ENCODE data around the gene KIAA1755. TPM values are rescaled to one million over a fixed set of nuclear protein-coding genes. Genes with fewer than 3 reads are reported as not detected.

Gene KIAA1755
- total and polyA plus RNA-seq, 11 donors: 2.1 to 6.7 (median 3.5) TPM

- Histone ChIP-seq H3K4me1 (peaks cover 0 to 43% (median 18%) of the 10 kb centered on the region in 12 donors), H3K36me3 (no peaks in the 10 kb centered on the region), H3K4me3 (no peak overlapping the region), H3K27me3 (no peaks in the 10 kb centered on the region), H3K27ac (no peak overlapping the region), H3K9me3 (no peaks in the 10 kb centered on the region)
- ATAC-seq (no peak), DNase-seq (no peak)
- 91 to 96% (median 92%) methylated on average over 3 of the region's 3 CpGs for WGBS, 4 donors
- intact Hi-C loops (cut with DNase I): no loop called here
- TF ChIP-seq CTCF (IDR thresholded peaks at IDR 0.05): no peak
- TF ChIP-seq POLR2A (IDR thresholded peaks at IDR 0.05): no peak
These were observed 8.5 kb upstream of the KIAA1755 start for GRCh38 chr20:38269040-38269439.

- Histone ChIP-seq H3K36me3 (no peaks in the 10 kb centered on the region), H3K9me3 (no peaks in the 10 kb centered on the region), H3K4me3 (no peak overlapping the region), H3K27ac (peak overlapping the region in 3 of 12 donors; percentile 19 to 49 (median 37)), H3K27me3 (no peaks in the 10 kb centered on the region), H3K4me1 (peaks cover 0 to 43% (median 18%) of the 10 kb centered on the region in 12 donors)
- ATAC-seq (no peak), DNase-seq (no peak)
- intact Hi-C loops (cut with DNase I): no loop called here
- WGBS, 4 donors: 70 to 83% (median 78%) methylated on average over 5 of the region's 5 CpGs
- no peak for TF ChIP-seq POLR2A (IDR thresholded peaks at IDR 0.05)
- TF ChIP-seq CTCF (IDR thresholded peaks at IDR 0.05): no peak
These were observed 7.5 kb upstream of the KIAA1755 start for GRCh38 chr20:38267901-38268514.

GRCh38 chr20:38267296-38267695 is 6.8 kb upstream of the KIAA1755 start:
- no peak for TF ChIP-seq POLR2A (IDR thresholded peaks at IDR 0.05)
- TF ChIP-seq CTCF (IDR thresholded peaks at IDR 0.05): no peak
- H3K36me3 ChIP-seq: no peaks in the 10 kb centered on the region
- H3K4me1 ChIP-seq: peaks cover 0 to 43% (median 17%) of the 10 kb centered on the region in 12 donors
- peaks cover 0 to 2% (median 0%) of the 10 kb centered on the region in 9 donors for H3K27me3 ChIP-seq
- no peak for ATAC-seq
- WGBS, 4 donors: 55 to 70% (median 68%) methylated on average over 2 of the region's 2 CpGs
- peak overlapping the region in 4 of 12 donors; percentile 14 to 49 (median 32) for H3K27ac ChIP-seq
- DNase-seq: no peak
- intact Hi-C loops (cut with DNase I): no loop called here
- H3K9me3 ChIP-seq: no peaks in the 10 kb centered on the region
- H3K4me3 ChIP-seq: no peak overlapping the region

- Histone ChIP-seq H3K36me3 (no peaks in the 10 kb centered on the region), H3K4me1 (peaks cover 0 to 37% (median 13%) of the 10 kb centered on the region in 12 donors), H3K27ac (peak overlapping the region in 1 of 12 donors; percentile 19), H3K4me3 (no peak overlapping the region), H3K9me3 (no peaks in the 10 kb centered on the region), H3K27me3 (peaks cover 0 to 10% (median 0%) of the 10 kb centered on the region in 9 donors)
- ATAC-seq (no peak), DNase-seq (no peak)
- WGBS, 4 donors: 85 to 91% (median 90%) methylated on average over 2 of the region's 2 CpGs
- TF ChIP-seq POLR2A (IDR thresholded peaks at IDR 0.05) (no peak), CTCF (IDR thresholded peaks at IDR 0.05) (no peak)
- intact Hi-C loops (cut with DNase I): no loop called here
These were observed 5.9 kb upstream of the KIAA1755 start for GRCh38 chr20:38266426-38266825.

Data from heart left ventricle (tissue), 16 donors.